WERI-Rb-1 (cell line): ENCODE measurements around the gene ZNF576.

ENCODE experiments used
- DNase-seq: peaks from one replicate; pipeline ENCODE4 v3.0.0-alpha.2; 2020
- H3K27ac ChIP-seq: fragments of 250-450 bp; sonication (Bioruptor Pico); 2 replicates; pipeline ENCODE4 v1.5.1; 2020; ENCODE audit warnings: mild to moderate bottlenecking, moderate library complexity
- H3K27me3 ChIP-seq: fragments of 250-450 bp; sonication (Bioruptor Pico); 2 replicates; pipeline ENCODE4 v1.5.1; 2021; ENCODE audit warnings: mild to moderate bottlenecking, low read depth, moderate library complexity; ENCODE audit not compliant: insufficient read depth, severe bottlenecking
- H3K36me3 ChIP-seq: fragments of 250-450 bp; sonication (Bioruptor Pico); 2 replicates; pipeline ENCODE4 v1.5.1; 2020; ENCODE audit warnings: mild to moderate bottlenecking, moderate library complexity
- H3K4me3 ChIP-seq: 2 replicates; pipeline ENCODE4 v1.5.1; 2011; ENCODE audit warnings: low read depth, mild to moderate bottlenecking, control low read depth, low read length
- H3K9me3 ChIP-seq: fragments of 250-450 bp; sonication (Bioruptor Pico); 2 replicates; pipeline ENCODE4 v1.5.1; 2021; ENCODE audit warnings: mild to moderate bottlenecking, moderate library complexity; ENCODE audit not compliant: severe bottlenecking
- TF ChIP-seq, protein P1 (sequence below): IDR thresholded peaks from 2 replicates; pipeline ENCODE4 v1.5.1; 2011; ENCODE audit warnings: low read depth, mild to moderate bottlenecking, control low read depth, inconsistent platforms, low read length

Gene ZNF576

DNA sequence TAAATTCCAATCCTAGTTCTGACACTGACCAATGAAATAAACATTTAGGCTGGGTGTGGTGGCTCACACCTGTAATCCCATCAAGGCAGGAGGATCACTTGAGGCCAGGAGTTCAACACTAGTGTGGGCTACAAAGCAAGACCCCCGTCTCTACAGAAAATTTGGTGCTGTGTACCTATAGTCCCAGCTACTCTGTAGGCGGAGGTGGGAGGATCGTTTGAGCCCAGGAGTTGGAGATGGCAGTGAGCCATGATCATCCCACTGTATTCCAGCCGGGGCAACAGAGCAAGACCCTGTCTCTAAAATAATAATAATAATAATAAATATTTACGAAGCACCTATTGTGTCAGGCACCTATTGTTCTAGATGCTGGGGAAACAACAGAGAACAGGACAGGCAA, 7.1 kb upstream of the ZNF576 start:
- H3K9me3 ChIP-seq: no peaks in the 10 kb centered on the region
- H3K27me3 ChIP-seq: no peaks in the 10 kb centered on the region
- peaks cover 34% of the 10 kb centered on the region for H3K36me3 ChIP-seq
- TF ChIP-seq, protein P1, sequence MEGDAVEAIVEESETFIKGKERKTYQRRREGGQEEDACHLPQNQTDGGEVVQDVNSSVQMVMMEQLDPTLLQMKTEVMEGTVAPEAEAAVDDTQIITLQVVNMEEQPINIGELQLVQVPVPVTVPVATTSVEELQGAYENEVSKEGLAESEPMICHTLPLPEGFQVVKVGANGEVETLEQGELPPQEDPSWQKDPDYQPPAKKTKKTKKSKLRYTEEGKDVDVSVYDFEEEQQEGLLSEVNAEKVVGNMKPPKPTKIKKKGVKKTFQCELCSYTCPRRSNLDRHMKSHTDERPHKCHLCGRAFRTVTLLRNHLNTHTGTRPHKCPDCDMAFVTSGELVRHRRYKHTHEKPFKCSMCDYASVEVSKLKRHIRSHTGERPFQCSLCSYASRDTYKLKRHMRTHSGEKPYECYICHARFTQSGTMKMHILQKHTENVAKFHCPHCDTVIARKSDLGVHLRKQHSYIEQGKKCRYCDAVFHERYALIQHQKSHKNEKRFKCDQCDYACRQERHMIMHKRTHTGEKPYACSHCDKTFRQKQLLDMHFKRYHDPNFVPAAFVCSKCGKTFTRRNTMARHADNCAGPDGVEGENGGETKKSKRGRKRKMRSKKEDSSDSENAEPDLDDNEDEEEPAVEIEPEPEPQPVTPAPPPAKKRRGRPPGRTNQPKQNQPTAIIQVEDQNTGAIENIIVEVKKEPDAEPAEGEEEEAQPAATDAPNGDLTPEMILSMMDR: no peak
- no peak for DNase-seq
- H3K27ac ChIP-seq: no peak overlapping the region
- no peak overlapping the region for H3K4me3 ChIP-seq

DNA sequence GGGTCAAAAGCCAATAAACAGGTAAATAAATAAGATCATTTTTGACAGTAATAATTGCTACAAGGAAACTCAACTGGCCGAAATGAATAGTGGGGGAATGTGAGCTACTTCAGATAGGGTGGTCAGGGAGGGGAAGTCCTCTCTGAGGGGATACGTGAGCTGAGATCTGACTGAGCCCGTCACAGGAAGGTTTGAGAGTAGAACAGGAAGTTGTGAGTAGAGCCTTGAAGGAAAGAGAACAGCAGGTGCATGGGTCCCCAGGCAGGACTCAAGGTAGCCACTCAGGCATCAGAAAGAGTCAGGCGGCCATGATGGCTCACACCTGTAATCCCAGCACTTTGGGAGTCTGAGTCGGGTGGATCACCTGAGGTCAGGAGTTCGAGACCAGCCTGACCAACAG, 6.7 kb upstream of the ZNF576 start:
- peaks cover 38% of the 10 kb centered on the region for H3K36me3 ChIP-seq
- H3K4me3 ChIP-seq: no peak overlapping the region
- H3K9me3 ChIP-seq: no peaks in the 10 kb centered on the region
- no peaks in the 10 kb centered on the region for H3K27me3 ChIP-seq
- no peak overlapping the region for H3K27ac ChIP-seq
- no peak for DNase-seq
- TF ChIP-seq, protein P1: no peak

DNA sequence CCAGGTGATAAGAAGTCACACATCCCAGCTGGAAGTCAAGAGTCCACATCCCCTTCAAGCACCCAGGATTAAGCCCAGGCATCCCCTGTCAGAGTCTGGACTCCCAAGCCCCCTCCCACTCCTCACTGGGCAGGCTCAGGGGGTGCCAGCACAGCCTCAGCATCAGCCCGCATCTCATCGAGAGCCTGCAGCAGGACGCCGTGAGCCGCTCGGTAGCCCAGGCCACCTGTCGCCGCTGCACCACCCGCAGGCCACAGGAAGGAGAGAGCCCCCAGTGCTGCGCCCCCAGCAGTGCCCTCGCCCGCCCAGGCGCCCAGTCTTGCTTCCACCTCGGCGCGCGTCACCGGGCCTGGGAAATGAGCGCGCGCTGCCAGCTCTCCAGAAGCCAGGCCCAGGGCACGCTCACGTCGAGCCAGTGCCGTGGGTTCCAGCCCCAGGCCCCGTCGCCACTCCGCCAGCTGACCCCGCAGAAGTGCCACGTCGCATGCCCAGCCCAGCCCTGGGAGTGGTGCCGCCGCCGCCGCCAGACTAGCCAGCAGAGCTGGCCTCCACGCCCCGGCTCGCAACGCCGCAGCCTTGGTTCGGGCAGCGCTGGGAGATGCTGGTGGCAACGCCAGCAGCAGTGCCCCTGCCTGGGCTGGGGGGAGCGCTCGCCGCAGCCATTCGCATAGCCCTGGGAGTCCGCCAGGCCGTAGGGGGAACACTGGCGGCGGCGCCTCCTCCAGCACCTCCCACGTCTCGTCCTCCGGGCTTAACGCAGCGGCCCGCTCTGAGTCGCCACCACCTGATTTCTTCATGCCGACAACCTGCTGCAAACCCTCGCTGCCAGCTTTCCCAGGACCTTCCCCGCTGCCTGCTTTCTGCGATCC, 4.3 kb upstream of the ZNF576 start:
- no peaks in the 10 kb centered on the region for H3K9me3 ChIP-seq
- peaks cover 40% of the 10 kb centered on the region for H3K36me3 ChIP-seq
- no peak overlapping the region for H3K4me3 ChIP-seq
- TF ChIP-seq, protein P1: no peak
- no peak for DNase-seq
- H3K27me3 ChIP-seq: no peaks in the 10 kb centered on the region
- H3K27ac ChIP-seq: no peak overlapping the region

DNA sequence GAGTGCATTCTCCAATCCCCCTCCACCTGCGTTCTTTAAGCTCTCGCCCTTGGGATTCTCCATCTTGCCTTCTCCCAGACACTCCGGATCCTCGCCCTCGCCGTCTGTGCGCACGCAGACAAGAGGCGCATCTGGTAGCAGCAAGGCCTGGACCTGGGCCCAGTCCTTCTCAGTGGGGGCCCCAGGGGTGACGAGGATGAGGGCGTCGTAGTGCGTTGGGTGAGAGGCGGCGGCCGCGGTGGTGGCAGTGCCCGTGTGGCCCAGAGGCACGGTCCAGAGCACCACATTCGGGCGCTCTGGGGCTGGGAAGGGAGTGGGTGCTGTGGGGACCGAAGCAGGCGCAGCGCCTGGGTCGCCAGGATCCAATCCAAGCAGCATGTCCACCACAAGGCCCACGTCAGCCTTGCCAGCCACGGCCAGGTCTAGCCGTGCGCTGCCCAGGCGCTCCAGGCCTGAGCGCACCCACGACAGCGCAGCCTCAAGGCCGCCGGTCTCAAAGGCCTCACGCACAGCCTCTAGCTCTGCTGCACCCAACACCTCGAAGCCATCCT, 3.5 kb upstream of the ZNF576 start:
- no peak overlapping the region for H3K27ac ChIP-seq
- no peaks in the 10 kb centered on the region for H3K9me3 ChIP-seq
- H3K27me3 ChIP-seq: no peaks in the 10 kb centered on the region
- TF ChIP-seq, protein P1: no peak
- peaks cover 40% of the 10 kb centered on the region for H3K36me3 ChIP-seq
- no peak overlapping the region for H3K4me3 ChIP-seq
- DNase-seq: no peak

DNA sequence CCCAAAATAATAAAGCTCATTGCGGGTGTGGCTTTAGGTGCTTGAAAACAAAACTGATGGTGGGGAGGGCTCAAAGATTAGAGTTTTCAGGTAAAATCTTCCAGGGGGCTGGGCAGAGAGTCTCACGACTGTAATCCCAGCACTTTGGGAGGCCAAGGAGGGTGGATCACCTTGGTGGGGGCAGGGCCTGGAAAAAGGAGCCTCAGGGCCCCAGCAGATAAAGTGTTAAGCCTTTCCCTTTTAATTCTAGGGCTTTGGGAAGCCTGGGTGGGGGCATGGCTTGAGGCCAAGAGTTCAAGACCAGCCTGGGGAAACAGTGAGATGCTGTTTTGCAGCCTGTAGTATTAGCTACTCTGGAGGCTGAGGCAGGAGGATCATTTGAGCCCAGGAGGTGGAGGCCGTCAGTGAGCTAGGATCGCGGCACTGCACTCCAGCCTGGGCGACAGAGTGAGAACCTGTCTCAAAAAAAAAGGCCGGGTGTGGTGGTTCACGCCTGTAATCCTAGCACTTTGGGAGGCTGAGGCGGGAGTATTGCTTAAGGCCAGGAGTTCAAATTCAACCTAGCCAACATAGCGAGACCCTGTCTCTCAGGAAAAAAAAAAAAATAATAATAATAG, 2.2 kb upstream of the ZNF576 start:
- DNase-seq: no peak
- Histone ChIP-seq H3K9me3 (no peaks in the 10 kb centered on the region), H3K36me3 (peaks cover 47% of the 10 kb centered on the region), H3K27me3 (no peaks in the 10 kb centered on the region), H3K27ac (no peak overlapping the region), H3K4me3 (no peak overlapping the region)
- TF ChIP-seq, protein P1: no peak
